GM23248 (cell line): Measurements from ENCODE around the gene APOBEC3G. TPM values are rescaled to one million over a fixed set of nuclear protein-coding genes. Genes with fewer than 3 reads are reported as not detected.

Experiments used
- DNase-seq: peaks from one replicate; pipeline ENCODE4 v3.0.0-alpha.2; 2015
- H2AFZ ChIP-seq: fragments of 200-600 bp; sonication (generic); 2 replicates; pipeline ENCODE4 v1.6.1; 2016; ENCODE audit warnings: antibody characterized with exemption
- H3F3A ChIP-seq: fragments of 200-600 bp; sonication (generic); 2 replicates; pipeline ENCODE4 v1.6.1; 2016; ENCODE audit warnings: mild to moderate bottlenecking, antibody characterized with exemption, mixed run types; ENCODE audit not compliant: insufficient read depth
- H3K27ac ChIP-seq: fragments of 200-600 bp; sonication (generic); 2 replicates; pipeline ENCODE4 v1.5.1; 2016; ENCODE audit warnings: mild to moderate bottlenecking
- H3K27me3 ChIP-seq: fragments of 200-600 bp; sonication (generic); replicated peaks from 2 replicates; pipeline ENCODE4 v1.6.1; 2016; ENCODE audit warnings: mild to moderate bottlenecking; ENCODE audit not compliant: insufficient read depth
- H3K36me3 ChIP-seq: fragments of 200-600 bp; sonication (generic); 2 replicates; pipeline ENCODE4 v1.6.1; 2016; ENCODE audit warnings: low read depth, mild to moderate bottlenecking
- H3K4me1 ChIP-seq: fragments of 200-600 bp; sonication (generic); 2 replicates; pipeline ENCODE4 v1.6.1; 2016; ENCODE audit warnings: mild to moderate bottlenecking; ENCODE audit not compliant: insufficient read depth
- H3K4me2 ChIP-seq: fragments of 200-600 bp; sonication (generic); one replicate; pipeline ENCODE4 v1.6.1; 2016; ENCODE audit warnings: mild to moderate bottlenecking; ENCODE audit not compliant: unreplicated experiment
- H3K4me3 ChIP-seq: fragments of 200-600 bp; sonication (generic); 2 replicates; pipeline ENCODE4 v1.5.1; 2016; ENCODE audit warnings: mild to moderate bottlenecking
- H3K79me2 ChIP-seq: fragments of 200-600 bp; sonication (generic); 2 replicates; pipeline ENCODE4 v1.6.1; 2016; ENCODE audit warnings: mild to moderate bottlenecking; ENCODE audit not compliant: insufficient read depth
- H3K9ac ChIP-seq: fragments of 200-600 bp; sonication (generic); 2 replicates; pipeline ENCODE4 v1.6.1; 2016; ENCODE audit warnings: mild to moderate bottlenecking
- H3K9me2 ChIP-seq: fragments of 200-600 bp; sonication (generic); 2 replicates; pipeline ENCODE4 v1.6.1; 2016; ENCODE audit warnings: mixed run types, mild to moderate bottlenecking, moderate library complexity; ENCODE audit not compliant: insufficient read depth
- H3K9me3 ChIP-seq: fragments of 200-600 bp; sonication (generic); one replicate; pipeline ENCODE4 v1.6.1; 2017; ENCODE audit warnings: low read depth
- H4K20me1 ChIP-seq: fragments of 200-600 bp; sonication (generic); 2 replicates; pipeline ENCODE4 v1.6.0; 2016; ENCODE audit not compliant: insufficient read depth
- EZH2 ChIP-seq: fragments of 200-600 bp; sonication (generic); IDR thresholded peaks from 2 replicates; pipeline ENCODE4 v1.6.1; 2018; ENCODE audit warnings: antibody characterized with exemption, mild to moderate bottlenecking; ENCODE audit not compliant: insufficient read depth, poor library complexity, severe bottlenecking
- EZH2phosphoT487 ChIP-seq: fragments of 200-600 bp; sonication (generic); IDR thresholded peaks from 2 replicates; pipeline ENCODE4 v1.6.1; 2018; ENCODE audit warnings: antibody characterized with exemption, moderate library complexity, mild to moderate bottlenecking, low read depth; ENCODE audit not compliant: insufficient read depth
- WGBS, 2 experiments: methylation state at CpG; one replicate each; pipeline ENCODE4 v1.1.6; 2015 to 2017; ENCODE audit warnings: low lambda C conversion rate in 2 of 2, low coverage in 1 of 2; ENCODE audit errors: missing lambda C conversion rate in 2 of 2; 5-methylcytosine and 5-hydroxymethylcytosine counted together
- in situ Hi-C: fragments of 300-500 bp; cut with MboI; formaldehyde crosslinking; loops from 2 replicates; pipeline ENCODE4 v1.15.0; 2020
- polyA plus RNA-seq: library from polyadenylated mRNA; unstranded; fragments of >200 nt; fragmentation: Nextera tagmentation; extraction: Ambion mirVana; gene quantifications from 2 replicates; pipeline ENCODE4 v1.2.1, GENCODE V29; 2016
- total RNA-seq: library from RNA; depleted of rRNA; stranded (reverse); fragments of >200 nt; shearing (Covaris generic); gene quantifications from 2 replicates; pipeline ENCODE4 v1.2.3, GENCODE V29; 2014

The APOBEC3G gene
- total and polyA plus RNA-seq, 2 experiments from 2014 or later, result 5.2 to 7.5 TPM

DNA sequence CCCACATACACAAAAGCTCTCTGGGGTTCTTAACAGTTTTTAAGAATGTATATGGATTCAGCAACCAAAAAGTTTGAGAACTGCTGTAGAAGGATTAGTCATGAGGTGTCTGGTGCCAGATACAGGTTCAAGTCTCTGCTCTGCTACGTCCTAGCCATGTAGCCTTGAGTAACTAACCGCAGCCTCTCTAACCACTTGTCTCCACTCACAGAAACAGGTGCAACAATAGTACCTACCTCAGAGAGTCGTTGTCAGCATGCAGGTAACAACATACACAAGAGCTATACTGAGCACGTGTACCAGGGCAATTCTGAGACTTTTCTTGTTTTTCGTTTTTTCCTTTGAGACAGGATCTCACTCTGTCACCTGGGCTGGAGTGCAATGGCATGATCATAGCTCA, 48.5 kb downstream of the APOBEC3G start:
- in situ Hi-C loops, result loop anchor here (10.0 kb wide), 1 partner anchor 111 kb away; the partner anchor contains the start of gene APOBEC3C
- H4K20me1 ChIP-seq, result no peaks in the 10 kb centered on the region
- no peak overlapping the region for H2AFZ ChIP-seq
- H3F3A ChIP-seq, result no peaks in the 10 kb centered on the region
- no peaks in the 10 kb centered on the region for H3K27me3 ChIP-seq
- no peak overlapping the region for H3K9ac ChIP-seq
- no peaks in the 10 kb centered on the region for H3K4me1 ChIP-seq
- no peaks in the 10 kb centered on the region for H3K36me3 ChIP-seq
- no peak overlapping the region for H3K4me2 ChIP-seq
- no peaks in the 10 kb centered on the region for H3K9me3 ChIP-seq
- no peak for DNase-seq
- no peaks in the 10 kb centered on the region for H3K79me2 ChIP-seq
- H3K27ac ChIP-seq, result no peak overlapping the region
- 74 to 85% methylated on average over 5 of the region's 5 CpGs for WGBS, 2 experiments
- H3K9me2 ChIP-seq, result no peaks in the 10 kb centered on the region
- H3K4me3 ChIP-seq, result no peak overlapping the region
- TF ChIP-seq EZH2, result no peak
- TF ChIP-seq EZH2phosphoT487, result no peak

GRCh38 chr22:39128508-39128907, 51.4 kb downstream of the APOBEC3G start:
- WGBS, 2 experiments, result 85 to 91% methylated on average over 6 of the region's 6 CpGs
- no peaks in the 10 kb centered on the region for H4K20me1 ChIP-seq
- H3K36me3 ChIP-seq, result no peaks in the 10 kb centered on the region
- TF ChIP-seq EZH2 (no peak), EZH2phosphoT487 (no peak)
- no peak overlapping the region for H3K4me3 ChIP-seq
- no peaks in the 10 kb centered on the region for H3F3A ChIP-seq
- H3K4me1 ChIP-seq, result no peaks in the 10 kb centered on the region
- no peak overlapping the region for H3K4me2 ChIP-seq
- no peaks in the 10 kb centered on the region for H3K79me2 ChIP-seq
- H3K27me3 ChIP-seq, result no peaks in the 10 kb centered on the region
- H3K9me3 ChIP-seq, result no peaks in the 10 kb centered on the region
- no peak overlapping the region for H3K27ac ChIP-seq
- H3K9me2 ChIP-seq, result no peaks in the 10 kb centered on the region
- DNase-seq, result no peak
- no peak overlapping the region for H3K9ac ChIP-seq
- in situ Hi-C loops, result loop anchor here (10.0 kb wide), 1 partner anchor 114 kb away; the partner anchor contains the start of gene APOBEC3C
- no peak overlapping the region for H2AFZ ChIP-seq

- no peaks in the 10 kb centered on the region for H3K27me3 ChIP-seq
- H3K36me3 ChIP-seq, result no peaks in the 10 kb centered on the region
- no peak overlapping the region for H3K27ac ChIP-seq
- no peak overlapping the region for H3K9ac ChIP-seq
- no peaks in the 10 kb centered on the region for H3K9me3 ChIP-seq
- WGBS, 2 experiments, result 73 to 74% methylated on average over 4 of the region's 4 CpGs
- H3F3A ChIP-seq, result no peaks in the 10 kb centered on the region
- no peaks in the 10 kb centered on the region for H4K20me1 ChIP-seq
- H3K9me2 ChIP-seq, result no peaks in the 10 kb centered on the region
- no peak overlapping the region for H2AFZ ChIP-seq
- no peaks in the 10 kb centered on the region for H3K4me1 ChIP-seq
- DNase-seq, result no peak
- no peak overlapping the region for H3K4me3 ChIP-seq
- no peak overlapping the region for H3K4me2 ChIP-seq
- TF ChIP-seq EZH2 (no peak), EZH2phosphoT487 (no peak)
- H3K79me2 ChIP-seq, result no peaks in the 10 kb centered on the region
- in situ Hi-C loops, result loop anchor here (10.0 kb wide), 1 partner anchor 114 kb away; the partner anchor contains the start of gene APOBEC3C
Measured at GRCh38 chr22:39129081-39129480, 52.0 kb downstream of the APOBEC3G start.

GRCh38 chr22:39129746-39130145, 52.7 kb downstream of the APOBEC3G start:
- Histone ChIP-seq H4K20me1 (no peaks in the 10 kb centered on the region), H3K27me3 (no peaks in the 10 kb centered on the region), H2AFZ (no peak overlapping the region), H3K9me3 (no peaks in the 10 kb centered on the region), H3K4me2 (no peak overlapping the region), H3K27ac (no peak overlapping the region), H3K4me3 (no peak overlapping the region), H3F3A (no peaks in the 10 kb centered on the region), H3K9ac (no peak overlapping the region), H3K36me3 (no peaks in the 10 kb centered on the region), H3K4me1 (no peaks in the 10 kb centered on the region), H3K79me2 (no peaks in the 10 kb centered on the region), H3K9me2 (no peaks in the 10 kb centered on the region)
- in situ Hi-C loops, result loop anchor here (10.0 kb wide), 1 partner anchor 115 kb away; the partner anchor contains the start of gene APOBEC3C
- no peak for DNase-seq
- 85 to 86% methylated on average over 9 of the region's 9 CpGs for WGBS, 2 experiments
- TF ChIP-seq EZH2, result no peak
- no peak for TF ChIP-seq EZH2phosphoT487

- no peak overlapping the region for H3K4me2 ChIP-seq
Measured at GRCh38 chr22:39130152-39130704, 53.2 kb downstream of the APOBEC3G start.

More at GRCh38 chr22:39130152-39130704, 53.2 kb downstream of the APOBEC3G start:
- Histone ChIP-seq H3K27me3 (no peaks in the 10 kb centered on the region), H2AFZ (no peak overlapping the region), H3K9me2 (no peaks in the 10 kb centered on the region), H4K20me1 (no peaks in the 10 kb centered on the region), H3K4me1 (no peaks in the 10 kb centered on the region), H3K36me3 (no peaks in the 10 kb centered on the region), H3F3A (no peaks in the 10 kb centered on the region), H3K27ac (no peak overlapping the region), H3K4me3 (no peak overlapping the region), H3K79me2 (no peaks in the 10 kb centered on the region), H3K9ac (no peak overlapping the region), H3K9me3 (no peaks in the 10 kb centered on the region)
- 88 to 98% methylated on average over 8 of the region's 8 CpGs for WGBS, 2 experiments
- TF ChIP-seq EZH2phosphoT487, result no peak
- TF ChIP-seq EZH2, result no peak
- no peak for DNase-seq
- in situ Hi-C loops, result no loop called here
